K562 (cell line): ENCODE results near the gene ADIPOR1. TPM values are rescaled to one million over a fixed set of nuclear protein-coding genes. Genes with fewer than 3 reads are reported as not detected.

Experiments
- BCOR ChIP-seq: fragments of 450-650 bp; IDR thresholded peaks from 2 replicates; pipeline ENCODE4 v1.6.1; 2016
- CHD2 ChIP-seq: IDR thresholded peaks from 2 replicates; pipeline ENCODE4 v1.6.1; 2011; ENCODE audit warnings: low read depth, low read length
- ETV5 ChIP-seq: sonication (generic); formaldehyde crosslinking; IDR thresholded peaks from 2 replicates; pipeline ENCODE4 v1.4.0; 2020; ENCODE audit warnings: low read depth, mild to moderate bottlenecking, missing genetic modification reagents
- FOXA3 ChIP-seq, 2 experiments: fragments of 450-650 bp in 1 of 2; sonication (generic) in 1 of 2; formaldehyde crosslinking; IDR thresholded peaks in 1 of 2; conservative IDR thresholded peaks in 1 of 2; 2 replicates each; pipeline versions ENCODE4 v1.4.0 to v1.8.0; 2020 to 2022; ENCODE audit warnings: mild to moderate bottlenecking in 2 of 2, missing genetic modification reagents in 1 of 2
- FOXP1 ChIP-seq: sonication (generic); formaldehyde crosslinking; IDR thresholded peaks from 2 replicates; pipeline ENCODE4 v1.8.0; 2022; ENCODE audit warnings: mild to moderate bottlenecking, missing genetic modification reagents
- HDGF ChIP-seq: fragments of 450-650 bp; IDR thresholded peaks from 2 replicates; pipeline ENCODE4 v1.6.1; 2016
- JUNB ChIP-seq: fragments of 450-650 bp; formaldehyde crosslinking; conservative IDR thresholded peaks from 2 replicates; pipeline ENCODE4 v1.4.0; 2020; ENCODE audit warnings: mild to moderate bottlenecking
- L3MBTL2 ChIP-seq: fragments of 450-650 bp; IDR thresholded peaks from 2 replicates; pipeline ENCODE4 v1.6.1; 2016; ENCODE audit warnings: mild to moderate bottlenecking, moderate library complexity
- MBD2 ChIP-seq: sonication (generic); IDR thresholded peaks from 2 replicates; pipeline ENCODE4 v1.6.1; 2016; ENCODE audit warnings: low read depth, borderline replicate concordance
- MTF1 ChIP-seq: fragments of 250-450 bp; sonication (Bioruptor Pico); IDR thresholded peaks from 2 replicates; pipeline ENCODE4 v1.9.0; 2021; ENCODE audit warnings: moderate library complexity, mild to moderate bottlenecking, inconsistent platforms, borderline replicate concordance
- NFE2 ChIP-seq: IDR thresholded peaks from 2 replicates; pipeline ENCODE4 v1.6.1; 2014; ENCODE audit warnings: antibody characterized with exemption, low read depth
- PHF8 ChIP-seq: fragments of 200-600 bp; sonication (generic); IDR thresholded peaks from 2 replicates; pipeline ENCODE4 v1.6.1; 2012; ENCODE audit warnings: mixed run types, mild to moderate bottlenecking, inconsistent platforms, low read length, moderate library complexity, borderline replicate concordance
- RAD21 ChIP-seq, 2 experiments: fragments of 250-450 bp in 1 of 2; fragments of 450-650 bp in 1 of 2; sonication (Bioruptor Pico) in 1 of 2; formaldehyde crosslinking in 1 of 2; IDR thresholded peaks in 1 of 2; conservative IDR thresholded peaks in 1 of 2; 2 replicates each; pipeline versions ENCODE4 v1.4.0 to v1.8.0; 2020 to 2022; ENCODE audit warnings: mild to moderate bottlenecking in 2 of 2, moderate library complexity in 1 of 2
- RAD51 ChIP-seq: fragments of 450-650 bp; IDR thresholded peaks from 2 replicates; pipeline ENCODE4 v1.7.1; 2016; ENCODE audit warnings: low read depth, mild to moderate bottlenecking, borderline replicate concordance
- TFAM ChIP-seq: fragments of 250-450 bp; sonication (Bioruptor Pico); conservative IDR thresholded peaks from 2 replicates; pipeline ENCODE4 v1.5.0; 2021; ENCODE audit warnings: mild to moderate bottlenecking, moderate library complexity
- ZC3H11A ChIP-seq: IDR thresholded peaks from 2 replicates; pipeline ENCODE4 v1.6.1; 2012; ENCODE audit warnings: low read depth, low read length, improper control_type of control experiment
- ZNF311 ChIP-seq: fragments of 250-450 bp; sonication (Bioruptor Pico); IDR thresholded peaks from 2 replicates; pipeline ENCODE4 v1.4.0; 2020; ENCODE audit warnings: mild to moderate bottlenecking, moderate library complexity
- ZNF717 ChIP-seq: fragments of 250-450 bp; sonication (Bioruptor Pico); IDR thresholded peaks from 2 replicates; pipeline ENCODE4 v1.5.0; 2021
- ZNF79 ChIP-seq: fragments of 250-450 bp; sonication (Bioruptor Pico); IDR thresholded peaks from 2 replicates; pipeline ENCODE4 v1.4.0; 2020; ENCODE audit warnings: low read depth, mild to moderate bottlenecking, moderate library complexity
- polyA plus RNA-seq, 8 experiments: library from polyadenylated mRNA; depleted of rRNA in 4 of 8; stranded (reverse) in 5 of 8; unstranded in 3 of 8; fragments of >200 nt; fragmentation: Nextera tagmentation in 2 of 8; fragmentation: Illumina TruSeq in 1 of 8; extraction: Ambion mirVana in 2 of 8; extraction: Trizol in 1 of 8; gene quantifications; 2 replicates each; pipeline versions ENCODE4 v1.2.1 to v1.2.3, GENCODE V29; 2011 to 2014; ENCODE audit warnings: inconsistent platforms in 1 of 8, missing spikeins in 1 of 8
- total RNA-seq, 7 experiments: library from RNA; depleted of rRNA in 6 of 7; stranded (reverse); fragments of >200 nt in 6 of 7; fragmentation: Illumina TruSeq in 2 of 7; extraction: Trizol in 2 of 7; gene quantifications; 2 replicates each; pipeline versions ENCODE4 v1.2.1 to v1.2.3, GENCODE V29; 2011 to 2021; ENCODE audit warnings: low replicate concordance in 1 of 7
- TF ChIP-seq, protein P1 (sequence below): IDR thresholded peaks from 3 replicates; pipeline ENCODE4 v1.6.1; 2011; ENCODE audit warnings: borderline replicate concordance, mild to moderate bottlenecking; ENCODE audit not compliant: insufficient read length, insufficient read depth
- TF ChIP-seq, protein P2 (sequence below): fragments of 450-650 bp; IDR thresholded peaks from 2 replicates; pipeline ENCODE4 v1.6.1; 2017; ENCODE audit warnings: antibody characterized with exemption
- TF ChIP-seq, protein P3 (sequence below): fragments of 450-650 bp; conservative IDR thresholded peaks from 2 replicates; pipeline ENCODE4 v1.6.1; 2016; ENCODE audit warnings: missing genetic modification characterization, low read depth, mild to moderate bottlenecking, missing compliant biosample characterization, moderate library complexity
- TF ChIP-seq, protein P4 (sequence below), 2 experiments: fragments of 450-650 bp in 1 of 2; sonication (generic) in 1 of 2; formaldehyde crosslinking in 1 of 2; IDR thresholded peaks in 1 of 2; conservative IDR thresholded peaks in 1 of 2; 2 replicates each; pipeline versions ENCODE4 v1.6.1 to v1.8.1; 2016 to 2023; ENCODE audit warnings: mild to moderate bottlenecking in 2 of 2, moderate library complexity in 2 of 2, inconsistent platforms in 1 of 2, missing genetic modification reagents in 1 of 2

ADIPOR1 gene
- total and polyA plus RNA-seq, 9 of the 15 experiments (the other 6 are each of a cell fraction or from before 2014, with no cell fraction given): 29.0 to 217 (median 100) TPM

- TF ChIP-seq, protein P1, sequence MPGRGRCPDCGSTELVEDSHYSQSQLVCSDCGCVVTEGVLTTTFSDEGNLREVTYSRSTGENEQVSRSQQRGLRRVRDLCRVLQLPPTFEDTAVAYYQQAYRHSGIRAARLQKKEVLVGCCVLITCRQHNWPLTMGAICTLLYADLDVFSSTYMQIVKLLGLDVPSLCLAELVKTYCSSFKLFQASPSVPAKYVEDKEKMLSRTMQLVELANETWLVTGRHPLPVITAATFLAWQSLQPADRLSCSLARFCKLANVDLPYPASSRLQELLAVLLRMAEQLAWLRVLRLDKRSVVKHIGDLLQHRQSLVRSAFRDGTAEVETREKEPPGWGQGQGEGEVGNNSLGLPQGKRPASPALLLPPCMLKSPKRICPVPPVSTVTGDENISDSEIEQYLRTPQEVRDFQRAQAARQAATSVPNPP: no peak
- peak; percentile 72; the same call in 1 of the 2 replicates for TF ChIP-seq ETV5 (CRISPR knock-in tag)
- no peak for TF ChIP-seq NFE2
- peak; percentile 56; the same call in 1 of the 2 replicates for TF ChIP-seq ZNF717
- TF ChIP-seq RAD21 (CRISPR knock-in tag; conservative IDR thresholded peaks at IDR 0.05 in 1 of 2, IDR thresholded peaks at IDR 0.05 in 1 of 2): peak in 1 of 2 experiments; percentile 0; a peak in 1 of 4 replicates
- TF ChIP-seq L3MBTL2: no peak
- peak; percentile 45; the same call in 1 of the 2 replicates for TF ChIP-seq MBD2
- TF ChIP-seq, protein P2, sequence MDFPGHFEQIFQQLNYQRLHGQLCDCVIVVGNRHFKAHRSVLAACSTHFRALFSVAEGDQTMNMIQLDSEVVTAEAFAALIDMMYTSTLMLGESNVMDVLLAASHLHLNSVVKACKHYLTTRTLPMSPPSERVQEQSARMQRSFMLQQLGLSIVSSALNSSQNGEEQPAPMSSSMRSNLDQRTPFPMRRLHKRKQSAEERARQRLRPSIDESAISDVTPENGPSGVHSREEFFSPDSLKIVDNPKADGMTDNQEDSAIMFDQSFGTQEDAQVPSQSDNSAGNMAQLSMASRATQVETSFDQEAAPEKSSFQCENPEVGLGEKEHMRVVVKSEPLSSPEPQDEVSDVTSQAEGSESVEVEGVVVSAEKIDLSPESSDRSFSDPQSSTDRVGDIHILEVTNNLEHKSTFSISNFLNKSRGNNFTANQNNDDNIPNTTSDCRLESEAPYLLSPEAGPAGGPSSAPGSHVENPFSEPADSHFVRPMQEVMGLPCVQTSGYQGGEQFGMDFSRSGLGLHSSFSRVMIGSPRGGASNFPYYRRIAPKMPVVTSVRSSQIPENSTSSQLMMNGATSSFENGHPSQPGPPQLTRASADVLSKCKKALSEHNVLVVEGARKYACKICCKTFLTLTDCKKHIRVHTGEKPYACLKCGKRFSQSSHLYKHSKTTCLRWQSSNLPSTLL: no peak
- no peak for TF ChIP-seq ZNF79 (CRISPR knock-in tag)
- TF ChIP-seq FOXP1 (CRISPR knock-in tag): peak; percentile 74; the same call in 1 of the 2 replicates
- TF ChIP-seq, protein P3, sequence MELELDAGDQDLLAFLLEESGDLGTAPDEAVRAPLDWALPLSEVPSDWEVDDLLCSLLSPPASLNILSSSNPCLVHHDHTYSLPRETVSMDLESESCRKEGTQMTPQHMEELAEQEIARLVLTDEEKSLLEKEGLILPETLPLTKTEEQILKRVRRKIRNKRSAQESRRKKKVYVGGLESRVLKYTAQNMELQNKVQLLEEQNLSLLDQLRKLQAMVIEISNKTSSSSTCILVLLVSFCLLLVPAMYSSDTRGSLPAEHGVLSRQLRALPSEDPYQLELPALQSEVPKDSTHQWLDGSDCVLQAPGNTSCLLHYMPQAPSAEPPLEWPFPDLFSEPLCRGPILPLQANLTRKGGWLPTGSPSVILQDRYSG (tag): no peak
- TF ChIP-seq JUNB (CRISPR knock-in tag): no peak
- TF ChIP-seq RAD51: no peak
- TF ChIP-seq, protein P4, sequence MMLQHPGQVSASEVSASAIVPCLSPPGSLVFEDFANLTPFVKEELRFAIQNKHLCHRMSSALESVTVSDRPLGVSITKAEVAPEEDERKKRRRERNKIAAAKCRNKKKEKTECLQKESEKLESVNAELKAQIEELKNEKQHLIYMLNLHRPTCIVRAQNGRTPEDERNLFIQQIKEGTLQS (IDR thresholded peaks at IDR 0.05): no peak
- TF ChIP-seq, protein P4 (CRISPR knock-in tag; conservative IDR thresholded peaks at IDR 0.05): no peak; the same call in 1 of the 2 replicates
- TF ChIP-seq ZC3H11A: no peak
- no peak for TF ChIP-seq TFAM (CRISPR knock-in tag)
- 0 out of 2 replicates have a peak, but pooled peaks have one; percentile 18 for TF ChIP-seq BCOR
- TF ChIP-seq HDGF: no peak
- TF ChIP-seq ZNF311 (CRISPR knock-in tag): no peak
- peak in 1 of 2 experiments; percentile 62; a peak in 1 of 4 replicates for TF ChIP-seq FOXA3 (CRISPR knock-in tag; conservative IDR thresholded peaks at IDR 0.05 in 1 of 2, IDR thresholded peaks at IDR 0.05 in 1 of 2)
- TF ChIP-seq MTF1 (CRISPR knock-in tag): no peak
- TF ChIP-seq CHD2: peak; percentile 63; the same call in 1 of the 2 replicates
- peak; percentile 92 for TF ChIP-seq PHF8
Measured at GRCh38 chr1:202957733-202958543, at the start of gene ADIPOR1 (continued).
